HepG2 (cell line): ENCODE measurements around the gene FBXW8. TPM values are rescaled to one million over a fixed set of nuclear protein-coding genes. Genes with fewer than 3 reads are reported as not detected.

ENCODE experiments used
- NFE2 ChIP-seq: sonication (generic); formaldehyde crosslinking; IDR thresholded peaks from 2 replicates; pipeline ENCODE4 v1.4.0; 2020; ENCODE audit warnings: missing genetic modification reagents
- TOE1 ChIP-seq: sonication (generic); formaldehyde crosslinking; IDR thresholded peaks from 2 replicates; pipeline ENCODE4 v1.4.0; 2020; ENCODE audit warnings: mild to moderate bottlenecking, missing genetic modification reagents
- ZNF280D ChIP-seq: sonication (generic); formaldehyde crosslinking; IDR thresholded peaks from 2 replicates; pipeline ENCODE4 v1.5.1; 2020; ENCODE audit warnings: mild to moderate bottlenecking, missing genetic modification reagents
- ZNF746 ChIP-seq: sonication (generic); formaldehyde crosslinking; IDR thresholded peaks from 2 replicates; pipeline ENCODE4 v1.8.0; 2022; ENCODE audit warnings: mild to moderate bottlenecking, missing genetic modification reagents
- polyA plus RNA-seq, 8 experiments: library from polyadenylated mRNA; depleted of rRNA in 3 of 8; stranded (reverse) in 7 of 8; unstranded in 1 of 8; fragments of >200 nt; fragmentation: Illumina TruSeq in 4 of 8; extraction: Trizol in 4 of 8; gene quantifications; 2 replicates each; pipeline versions ENCODE4 v1.2.1 to v1.2.3, GENCODE V29; 2011 to 2016; ENCODE audit warnings: low read depth in 4 of 8, missing spikeins in 1 of 8, mixed read lengths in 1 of 8; ENCODE audit not compliant: insufficient read depth in 1 of 8
- total RNA-seq, 5 experiments: library from RNA; depleted of rRNA; stranded (reverse); fragments of >200 nt; fragmentation: Illumina TruSeq; extraction: Trizol; gene quantifications; 2 replicates each; pipeline ENCODE4 v1.2.3, GENCODE V29; 2016; ENCODE audit warnings: low read depth in 1 of 5
- TF ChIP-seq, protein P1 (sequence below): IDR thresholded peaks from 2 replicates; pipeline ENCODE4 v1.6.1; 2012; ENCODE audit warnings: low read length, improper control_type of control experiment
- TF ChIP-seq, protein P2 (sequence below): sonication (generic); formaldehyde crosslinking; IDR thresholded peaks from 2 replicates; pipeline ENCODE4 v1.8.1; 2023; ENCODE audit warnings: mild to moderate bottlenecking, missing genetic modification reagents

The FBXW8 gene
- total and polyA plus RNA-seq, 2 of the 13 experiments (the other 11 are each of a cell fraction or from before 2014, with no cell fraction given): 5.1 to 5.9 TPM

DNA sequence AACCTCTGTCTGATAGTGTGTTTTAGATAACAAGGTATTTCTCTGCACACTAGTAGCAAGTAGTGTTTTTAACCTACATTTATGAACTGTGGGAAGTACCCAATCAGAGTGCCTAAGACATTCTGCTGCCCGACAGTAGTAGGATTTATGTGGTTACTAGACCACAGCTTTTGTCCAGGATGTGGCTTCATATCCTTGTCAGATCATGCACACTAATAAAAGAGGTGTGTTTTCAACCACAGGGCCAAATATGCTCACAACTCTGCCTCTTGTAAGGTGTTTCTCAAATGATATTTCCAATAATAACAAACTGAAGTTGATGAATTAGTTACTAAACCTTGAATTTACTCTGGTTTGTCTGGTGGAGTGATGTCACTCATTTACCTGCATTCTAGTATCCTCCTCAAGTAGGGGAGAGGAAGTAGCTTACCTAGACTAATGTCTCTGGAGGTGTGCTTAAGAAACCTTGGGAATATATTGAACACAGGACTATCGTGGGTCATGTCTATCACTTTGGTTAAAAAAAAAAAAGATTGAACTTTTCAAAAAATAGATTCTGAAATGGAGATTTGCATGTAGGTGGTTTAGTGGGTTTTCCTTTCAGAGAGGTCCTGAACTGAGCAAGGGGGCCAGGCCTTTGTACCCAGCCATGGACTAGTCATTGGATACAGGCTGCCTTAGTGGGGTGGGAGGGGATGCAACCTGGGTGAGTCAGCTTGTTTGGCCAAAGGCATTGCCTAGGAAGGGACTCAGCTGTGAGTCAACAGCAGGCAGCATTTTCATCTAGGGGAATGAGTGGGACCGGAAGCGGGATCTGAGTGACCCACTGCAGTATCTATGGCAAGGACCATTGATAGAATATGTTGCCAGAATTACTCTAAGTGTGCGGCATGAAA, 14.1 kb downstream of the FBXW8 start (continued):
- TF ChIP-seq, protein P1, sequence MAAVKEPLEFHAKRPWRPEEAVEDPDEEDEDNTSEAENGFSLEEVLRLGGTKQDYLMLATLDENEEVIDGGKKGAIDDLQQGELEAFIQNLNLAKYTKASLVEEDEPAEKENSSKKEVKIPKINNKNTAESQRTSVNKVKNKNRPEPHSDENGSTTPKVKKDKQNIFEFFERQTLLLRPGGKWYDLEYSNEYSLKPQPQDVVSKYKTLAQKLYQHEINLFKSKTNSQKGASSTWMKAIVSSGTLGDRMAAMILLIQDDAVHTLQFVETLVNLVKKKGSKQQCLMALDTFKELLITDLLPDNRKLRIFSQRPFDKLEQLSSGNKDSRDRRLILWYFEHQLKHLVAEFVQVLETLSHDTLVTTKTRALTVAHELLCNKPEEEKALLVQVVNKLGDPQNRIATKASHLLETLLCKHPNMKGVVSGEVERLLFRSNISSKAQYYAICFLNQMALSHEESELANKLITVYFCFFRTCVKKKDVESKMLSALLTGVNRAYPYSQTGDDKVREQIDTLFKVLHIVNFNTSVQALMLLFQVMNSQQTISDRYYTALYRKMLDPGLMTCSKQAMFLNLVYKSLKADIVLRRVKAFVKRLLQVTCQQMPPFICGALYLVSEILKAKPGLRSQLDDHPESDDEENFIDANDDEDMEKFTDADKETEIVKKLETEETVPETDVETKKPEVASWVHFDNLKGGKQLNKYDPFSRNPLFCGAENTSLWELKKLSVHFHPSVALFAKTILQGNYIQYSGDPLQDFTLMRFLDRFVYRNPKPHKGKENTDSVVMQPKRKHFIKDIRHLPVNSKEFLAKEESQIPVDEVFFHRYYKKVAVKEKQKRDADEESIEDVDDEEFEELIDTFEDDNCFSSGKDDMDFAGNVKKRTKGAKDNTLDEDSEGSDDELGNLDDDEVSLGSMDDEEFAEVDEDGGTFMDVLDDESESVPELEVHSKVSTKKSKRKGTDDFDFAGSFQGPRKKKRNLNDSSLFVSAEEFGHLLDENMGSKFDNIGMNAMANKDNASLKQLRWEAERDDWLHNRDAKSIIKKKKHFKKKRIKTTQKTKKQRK: no peak
- TF ChIP-seq, protein P2, sequence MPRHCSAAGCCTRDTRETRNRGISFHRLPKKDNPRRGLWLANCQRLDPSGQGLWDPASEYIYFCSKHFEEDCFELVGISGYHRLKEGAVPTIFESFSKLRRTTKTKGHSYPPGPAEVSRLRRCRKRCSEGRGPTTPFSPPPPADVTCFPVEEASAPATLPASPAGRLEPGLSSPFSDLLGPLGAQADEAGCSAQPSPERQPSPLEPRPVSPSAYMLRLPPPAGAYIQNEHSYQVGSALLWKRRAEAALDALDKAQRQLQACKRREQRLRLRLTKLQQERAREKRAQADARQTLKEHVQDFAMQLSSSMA (CRISPR knock-in tag): no peak
- TF ChIP-seq NFE2 (CRISPR knock-in tag) (peak; percentile 51; the same call in 1 of the 2 replicates), ZNF746 (CRISPR knock-in tag) (no peak), ZNF280D (CRISPR knock-in tag) (no peak), TOE1 (CRISPR knock-in tag) (no peak)
